GM18858 (cell line): ENCODE measurements around the gene NKX2-3.

Experiments used
- ATAC-seq: cut with Tn5 transposase; IDR thresholded peaks from one replicate; pipeline ENCODE4 v1.9.1; 2021; ENCODE audit not compliant: unreplicated experiment

The NKX2-3 gene

DNA sequence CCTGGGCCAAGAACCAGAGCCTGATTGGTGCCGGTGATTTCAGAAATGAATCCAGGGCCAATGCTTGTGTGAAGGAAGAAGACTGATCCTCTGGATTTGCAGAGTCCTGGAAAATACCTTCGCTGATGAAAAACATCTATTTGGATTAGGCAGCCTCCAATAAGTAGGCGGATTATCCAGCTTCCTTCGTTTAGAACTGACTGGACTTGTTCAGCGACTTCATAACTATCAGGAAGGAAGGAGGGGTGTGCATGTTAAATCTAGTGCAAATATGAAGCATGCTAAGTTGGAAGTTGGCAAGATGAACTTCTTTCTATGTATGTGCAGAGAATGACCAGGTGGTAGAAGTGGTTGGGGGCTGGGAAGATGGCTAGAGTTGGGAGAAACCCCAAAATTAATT, 41.0 kb downstream of the NKX2-3 start:
- no peak for ATAC-seq

DNA sequence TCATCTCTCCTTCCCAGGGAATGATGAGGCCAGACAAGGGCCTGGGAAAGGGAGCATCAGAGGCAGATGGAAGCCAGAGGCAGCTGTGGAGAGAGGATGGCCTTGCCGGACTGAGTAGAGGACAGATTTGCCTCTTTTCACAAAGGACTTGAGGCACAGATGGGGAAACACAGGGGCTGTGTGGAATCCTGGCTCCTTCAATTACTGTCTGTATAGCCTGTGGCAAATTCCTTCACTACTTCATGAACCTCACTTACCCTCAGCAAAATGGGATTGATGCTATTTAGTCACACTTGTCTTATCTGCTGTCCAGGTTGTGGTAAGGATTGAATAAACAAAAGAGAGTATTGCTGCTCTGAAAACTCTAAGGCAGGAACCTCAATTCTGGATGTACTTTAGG, 47.2 kb downstream of the NKX2-3 start:
- ATAC-seq: no peak

DNA sequence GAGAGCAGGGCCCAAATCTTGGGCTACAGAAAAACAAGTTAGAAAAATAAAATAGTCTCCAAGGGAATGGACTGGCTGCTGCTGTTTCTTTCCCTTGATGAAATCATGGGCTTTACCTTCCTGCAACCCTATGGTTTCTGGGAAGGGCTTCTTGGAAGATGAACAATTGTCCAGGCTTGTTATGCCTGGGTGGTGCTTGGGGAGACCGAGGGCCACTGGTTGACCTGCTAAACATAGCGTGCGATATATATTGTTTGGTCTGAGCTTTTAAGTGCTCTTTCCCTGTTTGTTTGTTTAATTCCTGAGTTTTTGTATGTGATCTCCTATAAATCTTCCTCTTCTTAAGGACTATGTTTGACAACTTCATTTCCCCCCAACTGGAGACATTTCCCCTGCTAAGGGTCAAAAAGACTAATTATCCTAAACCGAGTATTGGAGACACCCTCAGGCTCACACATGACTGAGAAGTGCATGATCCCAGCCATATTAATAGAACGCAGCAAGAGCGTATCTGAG, 49.6 kb downstream of the NKX2-3 start:
- ATAC-seq: no peak

DNA sequence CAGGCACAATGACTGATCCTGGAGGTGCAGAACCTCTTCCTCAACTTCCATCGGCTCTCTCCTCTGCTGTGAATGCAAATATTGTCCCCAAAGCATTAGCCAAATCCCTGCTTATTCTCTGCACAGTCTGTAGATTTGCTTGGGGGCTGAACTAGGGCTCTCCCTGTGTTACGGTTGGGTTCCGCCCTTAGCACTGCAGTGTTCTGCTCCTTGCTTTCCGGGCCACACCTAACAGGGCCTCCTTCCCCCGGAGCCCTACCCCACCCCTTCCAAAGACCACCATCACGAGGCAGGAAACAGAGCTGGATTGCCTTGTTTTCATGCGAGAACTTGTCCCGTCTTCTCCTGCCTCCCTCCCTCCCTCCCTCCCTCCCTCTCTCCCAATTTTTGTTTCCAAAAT, 50.9 kb downstream of the NKX2-3 start:
- no peak for ATAC-seq
